HG02759 (cell line): Measurements from ENCODE around the gene C6orf120.
A peak's percentile ranks its signal among the peaks of the same experiment; 100 is the strongest.
"Not testable (repeated sequence)": the region's sequence is repeated elsewhere in the genome, so short reads cannot be mapped to it uniquely, and the experiment has no call there.

ENCODE experiments used
- ATAC-seq: cut with Tn5 transposase; IDR thresholded peaks from one replicate; pipeline ENCODE4 v1.9.1; 2021; ENCODE audit warnings: mild to moderate bottlenecking, moderate library complexity; ENCODE audit not compliant: unreplicated experiment

The C6orf120 gene

DNA sequence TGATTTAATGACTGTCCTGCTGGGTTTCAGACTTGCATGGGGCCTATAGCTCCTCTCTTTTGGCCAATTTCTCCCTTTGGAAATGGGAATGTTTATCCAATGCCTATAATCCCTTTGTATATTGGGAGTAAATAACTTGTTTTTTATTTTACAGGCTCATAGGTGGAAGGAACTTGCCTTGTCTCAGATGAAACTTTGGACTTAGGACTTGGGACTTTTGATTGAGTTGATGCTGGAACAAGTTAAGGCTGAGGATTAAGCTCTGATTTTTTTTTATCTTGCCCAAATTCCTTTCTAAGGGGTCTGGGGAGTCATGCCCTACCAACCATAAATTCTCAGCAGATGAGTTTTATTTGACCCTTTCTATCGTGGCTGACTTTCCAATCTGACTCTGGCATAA lies 23.6 kb upstream of the C6orf120 start:
- ATAC-seq = no peak

- no peak for ATAC-seq
These were observed 17.9 kb upstream of the C6orf120 start for GRCh38 chr6:169684056-169684455.

DNA sequence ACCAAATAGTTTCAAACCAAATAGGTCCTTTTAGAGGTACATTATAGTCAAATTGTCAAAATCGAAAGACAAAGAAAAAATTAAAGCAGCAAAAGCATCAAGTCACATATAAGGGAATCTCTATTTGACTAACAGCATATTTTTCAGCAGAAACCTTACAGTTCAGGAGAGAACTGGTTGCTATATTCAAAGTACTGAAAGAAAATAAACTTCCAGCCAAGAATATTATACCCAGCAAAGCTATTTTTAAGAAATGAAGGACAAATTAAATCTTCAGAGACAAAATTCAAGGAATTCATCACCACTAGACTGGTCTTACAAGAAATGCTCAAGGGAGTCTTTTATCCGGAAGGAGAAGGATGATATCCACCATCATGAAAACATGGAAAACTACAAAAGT lies 16.1 kb upstream of the C6orf120 start:
- ATAC-seq = no peak

DNA sequence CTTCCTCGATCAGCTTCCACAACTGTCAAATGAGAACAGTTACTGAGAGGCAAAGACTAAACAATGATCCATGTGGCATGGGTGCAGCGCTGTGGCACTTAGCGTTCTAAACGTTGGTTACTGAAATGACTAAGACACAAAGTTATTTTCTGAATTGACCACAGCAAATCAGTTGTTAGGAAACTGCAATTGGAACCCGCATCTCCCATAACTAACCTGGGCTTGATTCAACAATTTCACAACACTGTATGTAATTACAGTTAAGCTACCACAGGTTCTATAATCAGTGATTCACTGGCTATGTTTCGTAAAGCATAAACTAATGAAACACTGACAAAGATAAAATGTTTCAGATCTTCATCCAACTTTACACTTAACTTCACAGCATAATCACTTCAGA lies 12.6 kb upstream of the C6orf120 start:
- ATAC-seq = no peak

- no peak for ATAC-seq
These were observed 10.7 kb upstream of the C6orf120 start for GRCh38 chr6:169691260-169691659.

- no peak for ATAC-seq
These were observed 9.4 kb upstream of the C6orf120 start for GRCh38 chr6:169692516-169692915.

- no peak for ATAC-seq
These were observed 6.8 kb upstream of the C6orf120 start for GRCh38 chr6:169695131-169695530.

DNA sequence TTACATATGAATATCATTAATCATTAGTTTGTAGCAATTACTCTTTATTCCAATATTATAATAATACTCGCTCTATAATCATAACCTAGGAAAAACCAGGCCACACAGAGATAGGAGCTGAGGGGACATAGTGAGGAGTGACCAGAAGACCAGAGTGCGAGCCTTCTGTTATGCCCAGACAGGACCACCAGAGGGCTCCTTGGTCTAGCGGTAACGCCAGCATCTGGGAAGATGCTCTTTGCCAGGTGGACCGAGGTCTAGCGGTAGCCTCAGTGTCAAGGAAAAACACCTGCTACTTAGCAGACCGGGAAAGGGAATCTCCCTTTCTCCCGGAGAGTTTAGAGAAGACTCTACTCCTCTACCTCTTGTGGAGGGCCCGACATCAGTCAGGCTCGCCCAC lies 4.8 kb upstream of the C6orf120 start:
- not testable (repeated sequence) for ATAC-seq

- ATAC-seq = no peak
These were observed 1.6 kb upstream of the C6orf120 start for GRCh38 chr6:169700296-169700695.

GRCh38 chr6:169701311-169701953 lies 494 bp upstream of the C6orf120 start:
- ATAC-seq = peak; percentile 2

GRCh38 chr6:169702840-169703246 lies 917 bp downstream of the C6orf120 start:
- ATAC-seq = no peak

DNA sequence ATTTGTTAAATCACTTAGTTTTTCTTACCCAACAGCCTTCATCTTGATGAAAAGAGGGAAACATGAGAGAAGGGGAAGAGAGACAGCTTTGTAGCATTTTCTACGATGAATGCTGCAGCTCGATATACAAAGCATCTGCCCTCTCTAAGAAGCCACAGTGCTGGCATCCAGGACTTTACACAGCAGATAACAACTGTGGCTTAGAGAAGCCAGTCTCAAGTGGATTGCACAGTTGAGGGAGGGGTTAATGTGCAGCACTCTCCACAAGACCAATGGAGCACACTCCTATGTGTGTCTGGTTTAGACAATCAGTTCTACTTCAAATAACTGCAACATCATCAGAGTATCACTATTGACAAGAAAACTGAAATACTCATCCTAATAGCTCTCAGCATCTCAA lies 5.8 kb downstream of the C6orf120 start:
- ATAC-seq = no peak

- no peak for ATAC-seq
These were observed 7.4 kb downstream of the C6orf120 start for GRCh38 chr6:169709293-169709692.

- ATAC-seq = no peak
These were observed 8.1 kb downstream of the C6orf120 start for GRCh38 chr6:169710009-169710408.

GRCh38 chr6:169714178-169714577 lies 12.3 kb downstream of the C6orf120 start:
- no peak for ATAC-seq

GRCh38 chr6:169714595-169714994 lies 12.7 kb downstream of the C6orf120 start:
- no peak for ATAC-seq

GRCh38 chr6:169719117-169719516 lies 17.2 kb downstream of the C6orf120 start:
- ATAC-seq = no peak

GRCh38 chr6:169720207-169720855 lies 18.4 kb downstream of the C6orf120 start:
- ATAC-seq = no peak

- ATAC-seq = peak; percentile 14
These were observed 20.7 kb downstream of the C6orf120 start for GRCh38 chr6:169722362-169723199.

GRCh38 chr6:169723200-169723909 lies 21.4 kb downstream of the C6orf120 start:
- peak; percentile 38 for ATAC-seq

DNA sequence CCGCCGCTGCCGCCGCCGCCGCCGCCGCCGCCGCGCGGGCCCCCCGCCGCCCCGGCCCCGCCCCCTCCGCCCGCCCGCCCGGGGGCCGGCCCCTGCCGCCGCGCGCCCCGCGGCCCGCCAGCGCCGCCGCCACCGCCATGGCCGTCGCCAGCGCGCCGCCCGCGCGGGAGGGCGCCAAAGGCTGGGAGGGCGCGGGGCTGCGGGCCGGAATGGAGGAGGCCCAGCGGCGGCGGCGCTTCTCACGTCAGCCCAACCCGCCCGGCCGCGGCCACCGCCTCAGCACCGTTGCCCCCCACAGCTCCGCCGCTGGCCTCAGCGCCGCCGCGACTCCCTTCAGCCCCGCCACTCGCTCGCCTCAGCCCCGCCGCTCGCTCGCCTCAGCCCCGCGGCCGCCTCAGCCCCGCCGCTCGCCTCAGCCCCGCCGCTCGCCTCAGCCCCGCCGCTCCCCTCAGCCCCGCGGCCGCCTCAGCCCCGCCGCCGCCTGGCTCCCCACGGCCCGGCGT lies 22.1 kb downstream of the C6orf120 start:
- peak; percentile 44 for ATAC-seq
